Right ventricle myocardium superior (tissue), 1 donor: ENCODE results near the gene VGLL4. TPM values are rescaled to one million over a fixed set of nuclear protein-coding genes. Genes with fewer than 3 reads are reported as not detected.

Experiments used
- ATAC-seq: fragments of 200-7000 bp; cut with Tn5 transposase; one replicate; pipeline ENCODE4 v1.9.1; 2020; ENCODE audit warnings: mild to moderate bottlenecking; ENCODE audit not compliant: poor library complexity
- DNase-seq: peaks from one replicate; pipeline ENCODE4 v3.0.0-alpha.2; 2020
- intact Hi-C: fragments of 100-400 bp; cut with DNase I; formaldehyde crosslinking; loops from one replicate; pipeline ENCODE4 v1.11.2; 2022
- total RNA-seq: library from RNA; stranded (reverse); fragmentation: NEBNext Ultra II Directional; extraction: Animal tissue kit (Norgen Biotek cat#: 25700); gene quantifications from one replicate; pipeline ENCODE4 v1.2.1, GENCODE V29; 2021
- donor health status: DM: no; HTN: yes; CAD: no; lungs with severe emphysema.

The VGLL4 gene
- total RNA-seq, 1 donor from 2014 or later = 23.0 TPM

DNA sequence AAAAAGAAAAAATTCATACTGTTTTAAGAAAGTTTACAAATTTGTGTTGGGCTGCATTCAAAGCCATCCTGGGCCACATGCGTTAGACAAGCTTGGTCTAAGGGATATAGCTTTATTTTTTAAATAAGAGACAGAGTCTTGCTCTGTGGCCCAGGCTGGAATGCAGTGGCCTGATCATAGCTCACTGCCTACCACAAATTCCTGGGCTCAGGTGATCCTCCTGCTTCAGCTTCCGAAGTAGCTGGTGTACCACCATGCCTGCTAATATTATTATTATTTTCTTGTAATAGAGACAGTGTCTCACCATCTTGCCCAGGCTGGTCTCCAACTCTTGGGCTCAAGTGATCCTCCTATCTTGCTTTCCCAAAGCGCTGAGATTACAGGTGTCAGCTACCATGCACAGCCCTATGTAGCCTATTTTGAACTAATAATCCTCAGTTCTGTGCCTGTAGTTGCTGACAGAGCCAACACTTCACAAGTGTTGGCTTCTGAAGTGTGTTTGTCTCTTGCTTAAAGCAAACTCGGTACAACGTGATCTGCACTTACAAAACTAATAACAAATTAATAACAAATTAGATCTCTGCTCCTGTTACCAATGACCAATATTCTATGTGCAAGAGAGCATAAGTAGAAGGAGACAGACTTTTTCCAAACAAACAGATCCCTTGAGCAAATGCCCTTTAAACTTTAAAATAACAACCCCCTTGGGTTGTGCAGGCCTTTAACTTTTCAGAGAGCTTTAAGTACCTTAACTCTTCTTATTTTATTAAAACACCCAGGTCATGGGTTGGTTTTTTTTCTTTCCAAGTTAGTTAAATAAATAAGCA, 135.2 kb downstream of the VGLL4 start:
- ATAC-seq (peak; percentile 68), DNase-seq (no peak)
- intact Hi-C loops = no loop called here

GRCh38 chr3:11507719-11508118, 136.0 kb downstream of the VGLL4 start:
- ATAC-seq (no peak), DNase-seq (no peak)
- intact Hi-C loops = no loop called here

Other genes starting within 250 kb of the VGLL4 start
- gene TAMM41, start 203.0 kb upstream of the VGLL4 start, total RNA-seq = 7.5 TPM